ENCODE data around the gene TMPRSS3.

Gene TMPRSS3

DNA sequence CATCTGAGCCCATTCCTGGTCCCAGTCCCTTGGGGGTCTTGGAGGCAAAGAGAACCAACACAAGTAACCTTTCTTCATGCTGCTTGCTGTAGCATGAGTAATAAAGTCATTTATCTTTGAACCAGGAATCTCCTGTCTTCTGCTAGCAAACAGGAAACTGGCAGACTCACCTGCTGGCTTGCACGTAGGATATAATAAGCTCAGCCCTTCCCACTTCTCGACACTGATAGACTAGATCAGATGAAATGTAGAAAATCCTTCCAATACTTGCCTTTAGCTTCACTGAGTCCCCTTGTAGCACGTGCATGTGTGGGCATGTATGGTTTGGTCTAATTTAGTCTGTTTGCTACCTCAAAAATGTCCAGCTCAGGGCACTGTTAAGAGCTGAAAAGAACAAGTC, 38.5 kb downstream of the TMPRSS3 start:
- Histone ChIP-seq H3K27me3 (ENCODE audit: insufficient read depth, insufficient read length) (no peaks in the 10 kb centered on the region), H3K9me3 (ENCODE audit: insufficient read depth, low read length) (peaks cover 8% of the 10 kb centered on the region; the same call in 1 of the 2 replicates), H3K4me1 (ENCODE audit: insufficient read depth, insufficient read length) (peaks cover 2% of the 10 kb centered on the region), H3K9ac (ENCODE audit: insufficient read length, low read depth) (no peak overlapping the region), H3K4me3 (ENCODE audit: insufficient read length, low read depth) (no peak overlapping the region), H3K36me3 (ENCODE audit: insufficient read depth, insufficient read length, low read length) (no peaks in the 10 kb centered on the region)
- DNase-seq (ENCODE audit: low read depth, low spot score) = no peak
- TF ChIP-seq ZNF274 (IDR thresholded peaks at IDR 0.05; ENCODE audit: low read depth, low read length) (no peak), YY1 (IDR thresholded peaks at IDR 0.05; ENCODE audit: insufficient read depth, insufficient read length) (no peak), SUZ12 (IDR thresholded peaks at IDR 0.05; ENCODE audit: extremely low read depth, insufficient read depth, insufficient read length) (no peak)

- DNase-seq (ENCODE audit: low read depth, low spot score) = no peak
- H3K27me3 ChIP-seq (ENCODE audit: insufficient read depth, insufficient read length) = no peaks in the 10 kb centered on the region
- H3K4me1 ChIP-seq (ENCODE audit: insufficient read depth, insufficient read length) = peaks cover 2% of the 10 kb centered on the region
- H3K9ac ChIP-seq (ENCODE audit: insufficient read length, low read depth) = no peak overlapping the region
- H3K4me3 ChIP-seq (ENCODE audit: insufficient read length, low read depth) = no peak overlapping the region
- H3K9me3 ChIP-seq (ENCODE audit: insufficient read depth, low read length) = peaks cover 8% of the 10 kb centered on the region; the same call in 1 of the 2 replicates
- TF ChIP-seq YY1 (IDR thresholded peaks at IDR 0.05; ENCODE audit: insufficient read depth, insufficient read length) = no peak
- no peak for TF ChIP-seq ZNF274 (IDR thresholded peaks at IDR 0.05; ENCODE audit: low read depth, low read length)
- no peak for TF ChIP-seq SUZ12 (IDR thresholded peaks at IDR 0.05; ENCODE audit: extremely low read depth, insufficient read depth, insufficient read length)
- no peaks in the 10 kb centered on the region for H3K36me3 ChIP-seq (ENCODE audit: insufficient read depth, insufficient read length, low read length)
Measured at GRCh38 chr21:42356650-42357049, 39.2 kb downstream of the TMPRSS3 start.

DNA sequence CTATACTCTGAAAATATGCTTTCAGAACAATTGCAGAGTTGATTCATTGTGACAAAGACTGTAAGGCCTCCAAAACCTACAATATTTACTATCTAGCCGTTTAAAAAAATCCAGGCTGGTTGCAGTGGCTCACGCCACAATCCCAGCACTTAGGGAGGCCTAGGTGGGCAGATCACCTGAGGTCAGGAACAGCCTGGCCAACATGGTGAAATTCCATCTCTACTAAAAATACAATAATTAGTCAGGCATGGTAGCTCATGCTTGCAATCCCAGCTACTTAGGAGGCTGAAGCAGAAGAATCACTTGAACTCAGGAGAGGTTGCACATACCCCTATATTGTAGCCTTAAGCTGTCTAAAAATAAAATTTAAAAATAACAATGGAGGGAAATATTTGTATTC, 39.8 kb downstream of the TMPRSS3 start:
- peaks cover 8% of the 10 kb centered on the region; the same call in 1 of the 2 replicates for H3K9me3 ChIP-seq (ENCODE audit: insufficient read depth, low read length)

GRCh38 chr21:42353623-42354022, 42.2 kb downstream of the TMPRSS3 start:
- DNase-seq (ENCODE audit: low read depth, low spot score) = no peak
- Histone ChIP-seq H3K4me1 (ENCODE audit: insufficient read depth, insufficient read length) (no peaks in the 10 kb centered on the region), H3K36me3 (ENCODE audit: insufficient read depth, insufficient read length, low read length) (no peaks in the 10 kb centered on the region), H3K27me3 (ENCODE audit: insufficient read depth, insufficient read length) (no peaks in the 10 kb centered on the region), H3K9ac (ENCODE audit: insufficient read length, low read depth) (no peak overlapping the region), H3K4me3 (ENCODE audit: insufficient read length, low read depth) (no peak overlapping the region), H3K9me3 (ENCODE audit: insufficient read depth, low read length) (no peaks in the 10 kb centered on the region)
- TF ChIP-seq SUZ12 (IDR thresholded peaks at IDR 0.05; ENCODE audit: extremely low read depth, insufficient read depth, insufficient read length) (no peak), YY1 (IDR thresholded peaks at IDR 0.05; ENCODE audit: insufficient read depth, insufficient read length) (no peak), ZNF274 (IDR thresholded peaks at IDR 0.05; ENCODE audit: low read depth, low read length) (no peak)

More for the DNA sequence above, 39.8 kb downstream of the TMPRSS3 start:
- Histone ChIP-seq H3K36me3 (ENCODE audit: insufficient read depth, insufficient read length, low read length) (no peaks in the 10 kb centered on the region), H3K27me3 (ENCODE audit: insufficient read depth, insufficient read length) (no peaks in the 10 kb centered on the region), H3K4me1 (ENCODE audit: insufficient read depth, insufficient read length) (peaks cover 2% of the 10 kb centered on the region), H3K4me3 (ENCODE audit: insufficient read length, low read depth) (no peak overlapping the region), H3K9ac (ENCODE audit: insufficient read length, low read depth) (no peak overlapping the region)
- TF ChIP-seq YY1 (IDR thresholded peaks at IDR 0.05; ENCODE audit: insufficient read depth, insufficient read length) (no peak), ZNF274 (IDR thresholded peaks at IDR 0.05; ENCODE audit: low read depth, low read length) (no peak), SUZ12 (IDR thresholded peaks at IDR 0.05; ENCODE audit: extremely low read depth, insufficient read depth, insufficient read length) (no peak)
- DNase-seq (ENCODE audit: low read depth, low spot score) = no peak

- Histone ChIP-seq H3K4me1 (ENCODE audit: insufficient read depth, insufficient read length) (no peaks in the 10 kb centered on the region), H3K9ac (ENCODE audit: insufficient read length, low read depth) (no peak overlapping the region), H3K27me3 (ENCODE audit: insufficient read depth, insufficient read length) (no peaks in the 10 kb centered on the region), H3K4me3 (ENCODE audit: insufficient read length, low read depth) (no peak overlapping the region), H3K36me3 (ENCODE audit: insufficient read depth, insufficient read length, low read length) (no peaks in the 10 kb centered on the region), H3K9me3 (ENCODE audit: insufficient read depth, low read length) (no peaks in the 10 kb centered on the region)
- DNase-seq (ENCODE audit: low read depth, low spot score) = no peak
- TF ChIP-seq YY1 (IDR thresholded peaks at IDR 0.05; ENCODE audit: insufficient read depth, insufficient read length) (no peak), SUZ12 (IDR thresholded peaks at IDR 0.05; ENCODE audit: extremely low read depth, insufficient read depth, insufficient read length) (no peak), ZNF274 (IDR thresholded peaks at IDR 0.05; ENCODE audit: low read depth, low read length) (no peak)
Measured at GRCh38 chr21:42352441-42353095, 43.3 kb downstream of the TMPRSS3 start.

- H3K27me3 ChIP-seq (ENCODE audit: insufficient read depth, insufficient read length) = no peaks in the 10 kb centered on the region
- no peak overlapping the region for H3K4me3 ChIP-seq (ENCODE audit: insufficient read length, low read depth)
- no peak for DNase-seq (ENCODE audit: low read depth, low spot score)
- TF ChIP-seq YY1 (IDR thresholded peaks at IDR 0.05; ENCODE audit: insufficient read depth, insufficient read length) = no peak
- TF ChIP-seq SUZ12 (IDR thresholded peaks at IDR 0.05; ENCODE audit: extremely low read depth, insufficient read depth, insufficient read length) = no peak
- no peak for TF ChIP-seq ZNF274 (IDR thresholded peaks at IDR 0.05; ENCODE audit: low read depth, low read length)
- no peaks in the 10 kb centered on the region for H3K36me3 ChIP-seq (ENCODE audit: insufficient read depth, insufficient read length, low read length)
- H3K4me1 ChIP-seq (ENCODE audit: insufficient read depth, insufficient read length) = no peaks in the 10 kb centered on the region
- H3K9ac ChIP-seq (ENCODE audit: insufficient read length, low read depth) = no peak overlapping the region
- H3K9me3 ChIP-seq (ENCODE audit: insufficient read depth, low read length) = no peaks in the 10 kb centered on the region
Measured at GRCh38 chr21:42351626-42352440, 44.0 kb downstream of the TMPRSS3 start.

DNA sequence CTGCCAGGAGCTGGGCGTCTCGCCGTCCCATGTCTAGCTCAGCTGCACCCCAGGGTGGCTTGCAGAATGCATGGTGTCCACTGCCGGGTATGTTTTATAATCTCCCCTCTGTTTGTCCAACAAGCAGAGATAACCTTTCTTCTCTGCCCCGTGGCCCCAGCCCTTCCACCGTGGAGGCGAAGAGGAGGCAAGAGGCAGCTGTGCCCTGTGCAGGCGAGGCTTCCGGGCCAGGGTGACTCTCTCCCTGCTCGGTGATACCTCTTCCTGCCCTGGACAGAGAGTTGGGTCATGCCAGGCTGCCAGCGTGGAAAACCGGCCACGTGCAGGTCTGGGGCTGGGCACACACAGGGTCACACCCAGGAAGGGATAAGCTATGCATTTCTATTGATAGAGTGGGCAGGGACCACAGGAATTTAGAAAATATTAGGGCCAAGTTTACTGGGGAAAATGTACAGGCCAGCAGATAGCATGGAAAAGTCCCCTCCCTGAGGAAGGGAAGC, 44.9 kb downstream of the TMPRSS3 start, which contains the start of gene TFF2:
TSS of gene TFF2 (minus strand) at position 68 of the 500 bp plus-strand sequence. CDS start at position 31, 37 bp downstream.
- TF ChIP-seq ZNF274 (IDR thresholded peaks at IDR 0.05; ENCODE audit: low read depth, low read length) = no peak
- no peak for TF ChIP-seq YY1 (IDR thresholded peaks at IDR 0.05; ENCODE audit: insufficient read depth, insufficient read length)
- no peak for TF ChIP-seq SUZ12 (IDR thresholded peaks at IDR 0.05; ENCODE audit: extremely low read depth, insufficient read depth, insufficient read length)
- no peak within 1 kb of the TSS for H3K9ac ChIP-seq (ENCODE audit: insufficient read length, low read depth)
- H3K27me3 ChIP-seq (ENCODE audit: insufficient read depth, insufficient read length) = no peaks in the 10 kb centered on the region
- H3K4me3 ChIP-seq (ENCODE audit: insufficient read length, low read depth) = no peak within 1 kb of the TSS
- H3K4me1 ChIP-seq (ENCODE audit: insufficient read depth, insufficient read length) = no peaks in the 10 kb centered on the region
- no peaks in the 10 kb centered on the region for H3K9me3 ChIP-seq (ENCODE audit: insufficient read depth, low read length)
- no peak for DNase-seq (ENCODE audit: low read depth, low spot score)
- H3K36me3 ChIP-seq (ENCODE audit: insufficient read depth, insufficient read length, low read length) = no peaks in the 10 kb centered on the region

All from NT2/D1 (cell line).